ENCODE measurements around the gene NEBL.

Gene NEBL

GRCh38 chr10:20785174-20785573 is 111.9 kb downstream of the NEBL start:
- Histone ChIP-seq H3K9ac (ENCODE audit: low read length in 2 of 2) (no peak overlapping the region), H3K36me3 (ENCODE audit: control insufficient read depth in 2 of 2, insufficient read depth in 2 of 2, low read length in 2 of 2) (no peaks in the 10 kb centered on the region), H3K9me3 (ENCODE audit: control insufficient read depth in 2 of 2, low read length in 2 of 2) (no peaks in the 10 kb centered on the region), H3K4me1 (ENCODE audit: control insufficient read depth, insufficient read depth, low read length) (no peaks in the 10 kb centered on the region), H3K27me3 (ENCODE audit: control insufficient read depth in 1 of 2, insufficient read depth in 2 of 2, low read length in 2 of 2) (no peaks in the 10 kb centered on the region), H3K4me3 (ENCODE audit: low read length in 2 of 2) (no peak overlapping the region), H3K27ac (ENCODE audit: low read length) (no peak overlapping the region)

GRCh38 chr10:20778008-20778757 is 118.9 kb downstream of the NEBL start:
- no peak overlapping the region for H3K4me3 ChIP-seq (ENCODE audit: low read length in 2 of 2)
- H3K9me3 ChIP-seq (ENCODE audit: control insufficient read depth in 2 of 2, low read length in 2 of 2): no peaks in the 10 kb centered on the region
- no peaks in the 10 kb centered on the region for H3K27me3 ChIP-seq (ENCODE audit: control insufficient read depth in 1 of 2, insufficient read depth in 2 of 2, low read length in 2 of 2)
- H3K27ac ChIP-seq (ENCODE audit: low read length): no peak overlapping the region
- H3K36me3 ChIP-seq (ENCODE audit: control insufficient read depth in 2 of 2, insufficient read depth in 2 of 2, low read length in 2 of 2): no peaks in the 10 kb centered on the region
- no peaks in the 10 kb centered on the region for H3K4me1 ChIP-seq (ENCODE audit: control insufficient read depth, insufficient read depth, low read length)
- H3K9ac ChIP-seq (ENCODE audit: low read length in 2 of 2): no peak overlapping the region

- H3K9ac ChIP-seq (ENCODE audit: low read length in 2 of 2): no peak overlapping the region
- no peak overlapping the region for H3K4me3 ChIP-seq (ENCODE audit: low read length in 2 of 2)
- no peak overlapping the region for H3K27ac ChIP-seq (ENCODE audit: low read length)
Observed at GRCh38 chr10:20776384-20777118, 120.6 kb downstream of the NEBL start.

GRCh38 chr10:20771051-20771450 is 126.1 kb downstream of the NEBL start:
- H3K27me3 ChIP-seq (ENCODE audit: control insufficient read depth in 1 of 2, insufficient read depth in 2 of 2, low read length in 2 of 2): no peaks in the 10 kb centered on the region
- H3K9ac ChIP-seq (ENCODE audit: low read length in 2 of 2): no peak overlapping the region
- no peaks in the 10 kb centered on the region for H3K4me1 ChIP-seq (ENCODE audit: control insufficient read depth, insufficient read depth, low read length)
- no peaks in the 10 kb centered on the region for H3K36me3 ChIP-seq (ENCODE audit: control insufficient read depth in 2 of 2, insufficient read depth in 2 of 2, low read length in 2 of 2)
- no peak overlapping the region for H3K27ac ChIP-seq (ENCODE audit: low read length)
- no peaks in the 10 kb centered on the region for H3K9me3 ChIP-seq (ENCODE audit: control insufficient read depth in 2 of 2, low read length in 2 of 2)
- no peak overlapping the region for H3K4me3 ChIP-seq (ENCODE audit: low read length in 2 of 2)

More at GRCh38 chr10:20776384-20777118, 120.6 kb downstream of the NEBL start:
- H3K27me3 ChIP-seq (ENCODE audit: control insufficient read depth in 1 of 2, insufficient read depth in 2 of 2, low read length in 2 of 2): no peaks in the 10 kb centered on the region
- H3K9me3 ChIP-seq (ENCODE audit: control insufficient read depth in 2 of 2, low read length in 2 of 2): no peaks in the 10 kb centered on the region
- H3K36me3 ChIP-seq (ENCODE audit: control insufficient read depth in 2 of 2, insufficient read depth in 2 of 2, low read length in 2 of 2): no peaks in the 10 kb centered on the region
- no peaks in the 10 kb centered on the region for H3K4me1 ChIP-seq (ENCODE audit: control insufficient read depth, insufficient read depth, low read length)

- Histone ChIP-seq H3K27me3 (ENCODE audit: control insufficient read depth in 1 of 2, insufficient read depth in 2 of 2, low read length in 2 of 2) (no peaks in the 10 kb centered on the region), H3K4me1 (ENCODE audit: control insufficient read depth, insufficient read depth, low read length) (no peaks in the 10 kb centered on the region), H3K36me3 (ENCODE audit: control insufficient read depth in 2 of 2, insufficient read depth in 2 of 2, low read length in 2 of 2) (no peaks in the 10 kb centered on the region), H3K27ac (ENCODE audit: low read length) (no peak overlapping the region), H3K9me3 (ENCODE audit: control insufficient read depth in 2 of 2, low read length in 2 of 2) (no peaks in the 10 kb centered on the region), H3K9ac (ENCODE audit: low read length in 2 of 2) (no peak overlapping the region), H3K4me3 (ENCODE audit: low read length in 2 of 2) (no peak overlapping the region)
Observed at GRCh38 chr10:20769481-20769880, 127.6 kb downstream of the NEBL start.

GRCh38 chr10:20768843-20769242 is 128.3 kb downstream of the NEBL start:
- no peak overlapping the region for H3K9ac ChIP-seq (ENCODE audit: low read length in 2 of 2)
- H3K4me1 ChIP-seq (ENCODE audit: control insufficient read depth, insufficient read depth, low read length): no peaks in the 10 kb centered on the region
- no peaks in the 10 kb centered on the region for H3K9me3 ChIP-seq (ENCODE audit: control insufficient read depth in 2 of 2, low read length in 2 of 2)
- no peaks in the 10 kb centered on the region for H3K36me3 ChIP-seq (ENCODE audit: control insufficient read depth in 2 of 2, insufficient read depth in 2 of 2, low read length in 2 of 2)
- no peak overlapping the region for H3K27ac ChIP-seq (ENCODE audit: low read length)
- H3K4me3 ChIP-seq (ENCODE audit: low read length in 2 of 2): no peak overlapping the region
- no peaks in the 10 kb centered on the region for H3K27me3 ChIP-seq (ENCODE audit: control insufficient read depth in 1 of 2, insufficient read depth in 2 of 2, low read length in 2 of 2)

GRCh38 chr10:20767028-20767427 is 130.1 kb downstream of the NEBL start:
- Histone ChIP-seq H3K36me3 (ENCODE audit: control insufficient read depth in 2 of 2, insufficient read depth in 2 of 2, low read length in 2 of 2) (no peaks in the 10 kb centered on the region), H3K4me1 (ENCODE audit: control insufficient read depth, insufficient read depth, low read length) (no peaks in the 10 kb centered on the region), H3K27ac (ENCODE audit: low read length) (no peak overlapping the region), H3K9me3 (ENCODE audit: control insufficient read depth in 2 of 2, low read length in 2 of 2) (no peaks in the 10 kb centered on the region), H3K9ac (ENCODE audit: low read length in 2 of 2) (no peak overlapping the region), H3K4me3 (ENCODE audit: low read length in 2 of 2) (no peak overlapping the region), H3K27me3 (ENCODE audit: control insufficient read depth in 1 of 2, insufficient read depth in 2 of 2, low read length in 2 of 2) (no peaks in the 10 kb centered on the region)

- H3K4me1 ChIP-seq (ENCODE audit: control insufficient read depth, insufficient read depth, low read length): no peaks in the 10 kb centered on the region
- H3K36me3 ChIP-seq (ENCODE audit: control insufficient read depth in 2 of 2, insufficient read depth in 2 of 2, low read length in 2 of 2): no peaks in the 10 kb centered on the region
- H3K27me3 ChIP-seq (ENCODE audit: control insufficient read depth in 1 of 2, insufficient read depth in 2 of 2, low read length in 2 of 2): no peaks in the 10 kb centered on the region
- no peaks in the 10 kb centered on the region for H3K9me3 ChIP-seq (ENCODE audit: control insufficient read depth in 2 of 2, low read length in 2 of 2)
- no peak overlapping the region for H3K4me3 ChIP-seq (ENCODE audit: low read length in 2 of 2)
- no peak overlapping the region for H3K9ac ChIP-seq (ENCODE audit: low read length in 2 of 2)
- no peak overlapping the region for H3K27ac ChIP-seq (ENCODE audit: low read length)
Observed at GRCh38 chr10:20765066-20765465, 132.0 kb downstream of the NEBL start.

- H3K4me3 ChIP-seq (ENCODE audit: low read length in 2 of 2): no peak overlapping the region
- H3K9me3 ChIP-seq (ENCODE audit: control insufficient read depth in 2 of 2, low read length in 2 of 2): no peaks in the 10 kb centered on the region
- H3K36me3 ChIP-seq (ENCODE audit: control insufficient read depth in 2 of 2, insufficient read depth in 2 of 2, low read length in 2 of 2): no peaks in the 10 kb centered on the region
- no peaks in the 10 kb centered on the region for H3K27me3 ChIP-seq (ENCODE audit: control insufficient read depth in 1 of 2, insufficient read depth in 2 of 2, low read length in 2 of 2)
- H3K4me1 ChIP-seq (ENCODE audit: control insufficient read depth, insufficient read depth, low read length): no peaks in the 10 kb centered on the region
- H3K27ac ChIP-seq (ENCODE audit: low read length): no peak overlapping the region
- H3K9ac ChIP-seq (ENCODE audit: low read length in 2 of 2): no peak overlapping the region
Observed at GRCh38 chr10:20760460-20760859, 136.7 kb downstream of the NEBL start.

GRCh38 chr10:20748551-20748950 is 148.6 kb downstream of the NEBL start:
- Histone ChIP-seq H3K9ac (ENCODE audit: low read length in 2 of 2) (no peak overlapping the region), H3K36me3 (ENCODE audit: control insufficient read depth in 2 of 2, insufficient read depth in 2 of 2, low read length in 2 of 2) (no peaks in the 10 kb centered on the region), H3K27me3 (ENCODE audit: control insufficient read depth in 1 of 2, insufficient read depth in 2 of 2, low read length in 2 of 2) (no peaks in the 10 kb centered on the region), H3K9me3 (ENCODE audit: control insufficient read depth in 2 of 2, low read length in 2 of 2) (peaks cover 3 to 8% of the 10 kb centered on the region in 2 donors), H3K4me1 (ENCODE audit: control insufficient read depth, insufficient read depth, low read length) (no peaks in the 10 kb centered on the region), H3K4me3 (ENCODE audit: low read length in 2 of 2) (no peak overlapping the region), H3K27ac (ENCODE audit: low read length) (no peak overlapping the region)

- H3K27me3 ChIP-seq (ENCODE audit: control insufficient read depth in 1 of 2, insufficient read depth in 2 of 2, low read length in 2 of 2): no peaks in the 10 kb centered on the region
- no peaks in the 10 kb centered on the region for H3K4me1 ChIP-seq (ENCODE audit: control insufficient read depth, insufficient read depth, low read length)
- H3K27ac ChIP-seq (ENCODE audit: low read length): no peak overlapping the region
- peaks cover 3 to 8% of the 10 kb centered on the region in 2 donors for H3K9me3 ChIP-seq (ENCODE audit: control insufficient read depth in 2 of 2, low read length in 2 of 2)
- no peaks in the 10 kb centered on the region for H3K36me3 ChIP-seq (ENCODE audit: control insufficient read depth in 2 of 2, insufficient read depth in 2 of 2, low read length in 2 of 2)
- no peak overlapping the region for H3K9ac ChIP-seq (ENCODE audit: low read length in 2 of 2)
- H3K4me3 ChIP-seq (ENCODE audit: low read length in 2 of 2): no peak overlapping the region
Observed at GRCh38 chr10:20747782-20748181, 149.3 kb downstream of the NEBL start.

Data from stomach smooth muscle (tissue), 2 donors.